ENCODE data around the gene GLIS1. TPM values are rescaled to one million over a fixed set of nuclear protein-coding genes. Genes with fewer than 3 reads are reported as not detected.
A peak's percentile ranks its signal among the peaks of the same experiment; 100 is the strongest.

GLIS1 gene
- total RNA-seq, 1 donor: 2.9 TPM

- Histone ChIP-seq H4K20me1 (ENCODE audit: insufficient read depth, low read length) (no peaks in the 10 kb centered on the region), H3K27ac (ENCODE audit: low read depth, low read length) (no peak overlapping the region), H3K4me1 (ENCODE audit: insufficient read depth, low read length) (no peaks in the 10 kb centered on the region), H3K36me3 (ENCODE audit: insufficient read depth, low read length) (no peaks in the 10 kb centered on the region), H3K79me2 (ENCODE audit: insufficient read depth, low read length) (no peaks in the 10 kb centered on the region), H2AFZ (ENCODE audit: low read length) (no peak overlapping the region), H3K4me3 (ENCODE audit: insufficient read depth, low read length) (no peak overlapping the region), H3K27me3 (ENCODE audit: insufficient read depth, low read length) (peaks cover 4% of the 10 kb centered on the region), H3K4me2 (ENCODE audit: insufficient read depth, low read length) (no peak overlapping the region), H3K9me3 (ENCODE audit: low read depth, low read length) (no peaks in the 10 kb centered on the region)
- TF ChIP-seq, protein P1, sequence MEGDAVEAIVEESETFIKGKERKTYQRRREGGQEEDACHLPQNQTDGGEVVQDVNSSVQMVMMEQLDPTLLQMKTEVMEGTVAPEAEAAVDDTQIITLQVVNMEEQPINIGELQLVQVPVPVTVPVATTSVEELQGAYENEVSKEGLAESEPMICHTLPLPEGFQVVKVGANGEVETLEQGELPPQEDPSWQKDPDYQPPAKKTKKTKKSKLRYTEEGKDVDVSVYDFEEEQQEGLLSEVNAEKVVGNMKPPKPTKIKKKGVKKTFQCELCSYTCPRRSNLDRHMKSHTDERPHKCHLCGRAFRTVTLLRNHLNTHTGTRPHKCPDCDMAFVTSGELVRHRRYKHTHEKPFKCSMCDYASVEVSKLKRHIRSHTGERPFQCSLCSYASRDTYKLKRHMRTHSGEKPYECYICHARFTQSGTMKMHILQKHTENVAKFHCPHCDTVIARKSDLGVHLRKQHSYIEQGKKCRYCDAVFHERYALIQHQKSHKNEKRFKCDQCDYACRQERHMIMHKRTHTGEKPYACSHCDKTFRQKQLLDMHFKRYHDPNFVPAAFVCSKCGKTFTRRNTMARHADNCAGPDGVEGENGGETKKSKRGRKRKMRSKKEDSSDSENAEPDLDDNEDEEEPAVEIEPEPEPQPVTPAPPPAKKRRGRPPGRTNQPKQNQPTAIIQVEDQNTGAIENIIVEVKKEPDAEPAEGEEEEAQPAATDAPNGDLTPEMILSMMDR (IDR thresholded peaks at IDR 0.05; ENCODE audit: extremely low read depth, low read depth, low read length): no peak
- no peak for DNase-seq (ENCODE audit: insufficient read length, low spot score, missing footprints)
Measured at GRCh38 chr1:53752281-53752680, 13.3 kb upstream of the GLIS1 start.

DNA sequence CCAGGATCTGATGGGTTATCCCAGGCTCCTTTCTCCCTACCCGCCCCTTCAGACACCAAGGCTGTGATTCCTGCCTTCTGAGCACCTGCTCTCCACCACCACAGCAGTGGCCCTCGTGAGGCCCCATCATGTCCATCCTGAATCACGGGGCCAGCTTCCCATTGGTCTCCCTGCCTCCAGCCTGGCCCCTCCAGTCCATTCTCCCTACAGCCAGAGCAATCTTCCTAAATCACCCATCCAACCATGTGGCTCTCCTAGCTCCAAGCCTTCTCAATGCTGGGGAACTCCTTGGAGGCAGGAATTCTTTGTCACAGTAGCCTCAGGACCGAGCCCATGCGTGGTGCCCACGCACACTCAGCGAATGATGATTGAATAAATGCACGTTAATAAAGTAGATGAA, 8.9 kb upstream of the GLIS1 start:
- Histone ChIP-seq H3K4me2 (ENCODE audit: insufficient read depth, low read length) (no peak overlapping the region), H4K20me1 (ENCODE audit: insufficient read depth, low read length) (no peaks in the 10 kb centered on the region), H3K27ac (ENCODE audit: low read depth, low read length) (no peak overlapping the region), H3K79me2 (ENCODE audit: insufficient read depth, low read length) (no peaks in the 10 kb centered on the region), H3K9me3 (ENCODE audit: low read depth, low read length) (no peaks in the 10 kb centered on the region), H3K4me3 (ENCODE audit: insufficient read depth, low read length) (no peak overlapping the region), H3K36me3 (ENCODE audit: insufficient read depth, low read length) (no peaks in the 10 kb centered on the region), H3K27me3 (ENCODE audit: insufficient read depth, low read length) (peaks cover 4% of the 10 kb centered on the region), H3K4me1 (ENCODE audit: insufficient read depth, low read length) (no peaks in the 10 kb centered on the region), H2AFZ (ENCODE audit: low read length) (no peak overlapping the region)
- DNase-seq (ENCODE audit: insufficient read length, low spot score, missing footprints): no peak
- TF ChIP-seq, protein P1 (IDR thresholded peaks at IDR 0.05; ENCODE audit: extremely low read depth, low read depth, low read length): no peak

- Histone ChIP-seq H3K27me3 (ENCODE audit: insufficient read depth, low read length) (no peaks in the 10 kb centered on the region), H3K4me1 (ENCODE audit: insufficient read depth, low read length) (peaks cover 37% of the 10 kb centered on the region), H3K27ac (ENCODE audit: low read depth, low read length) (peak overlapping the region; percentile 85), H3K9me3 (ENCODE audit: low read depth, low read length) (no peaks in the 10 kb centered on the region), H3K4me2 (ENCODE audit: insufficient read depth, low read length) (peak overlapping the region; percentile 78), H3K36me3 (ENCODE audit: insufficient read depth, low read length) (no peaks in the 10 kb centered on the region), H3K79me2 (ENCODE audit: insufficient read depth, low read length) (peaks cover 19% of the 10 kb centered on the region), H3K4me3 (ENCODE audit: insufficient read depth, low read length) (no peak overlapping the region), H2AFZ (ENCODE audit: low read length) (peak overlapping the region; percentile 90), H4K20me1 (ENCODE audit: insufficient read depth, low read length) (no peaks in the 10 kb centered on the region)
- peak; percentile 94 for DNase-seq (ENCODE audit: insufficient read length, low spot score, missing footprints)
- TF ChIP-seq, protein P1 (IDR thresholded peaks at IDR 0.05; ENCODE audit: extremely low read depth, low read depth, low read length): no peak
Measured at GRCh38 chr1:53740621-53741105, 1.7 kb upstream of the GLIS1 start.

GRCh38 chr1:53738205-53739108, 507 bp downstream of the GLIS1 start:
- H3K4me1 ChIP-seq (ENCODE audit: insufficient read depth, low read length): peaks cover 59% of the 10 kb centered on the region
- H4K20me1 ChIP-seq (ENCODE audit: insufficient read depth, low read length): no peaks in the 10 kb centered on the region
- peak overlapping the region; percentile 84 for H3K4me2 ChIP-seq (ENCODE audit: insufficient read depth, low read length)
- H3K79me2 ChIP-seq (ENCODE audit: insufficient read depth, low read length): peaks cover 22% of the 10 kb centered on the region
- H2AFZ ChIP-seq (ENCODE audit: low read length): peak overlapping the region; percentile 80
- TF ChIP-seq, protein P1 (IDR thresholded peaks at IDR 0.05; ENCODE audit: extremely low read depth, low read depth, low read length): no peak
- peak; percentile 81 for DNase-seq (ENCODE audit: insufficient read length, low spot score, missing footprints)
- H3K27ac ChIP-seq (ENCODE audit: low read depth, low read length): peak overlapping the region; percentile 59
- H3K36me3 ChIP-seq (ENCODE audit: insufficient read depth, low read length): no peaks in the 10 kb centered on the region
- no peaks in the 10 kb centered on the region for H3K9me3 ChIP-seq (ENCODE audit: low read depth, low read length)
- no peaks in the 10 kb centered on the region for H3K27me3 ChIP-seq (ENCODE audit: insufficient read depth, low read length)
- H3K4me3 ChIP-seq (ENCODE audit: insufficient read depth, low read length): peak overlapping the region; percentile 79

Measured in osteoblast (primary cell).